ENCODE data around the gene CDH23.

CDH23 gene

DNA sequence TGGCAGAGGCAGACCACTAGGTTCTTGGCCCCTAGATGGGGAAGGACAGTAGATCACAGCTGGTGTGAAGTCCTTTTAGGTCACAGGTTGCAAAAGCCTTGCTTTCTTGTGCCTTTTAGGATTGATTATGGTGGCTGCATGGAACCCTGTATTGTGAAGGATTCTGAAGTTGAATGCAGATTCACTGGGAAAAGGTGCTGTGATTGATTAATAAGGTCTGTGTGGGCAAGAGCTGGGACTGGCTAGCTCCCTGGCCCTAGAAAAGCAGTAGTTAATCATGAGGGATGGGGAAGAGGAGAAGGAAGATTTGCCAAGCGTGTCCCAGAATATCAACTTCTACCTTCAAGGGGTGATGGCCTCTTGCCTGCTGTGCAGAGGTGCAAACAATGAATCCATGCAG, 105.5 kb downstream of the CDH23 start:
- DNase-seq (ENCODE audit: low read depth), result no peak
- no peak overlapping the region for H3K4me3 ChIP-seq (ENCODE audit: control insufficient read depth, low read depth, low read length)

DNA sequence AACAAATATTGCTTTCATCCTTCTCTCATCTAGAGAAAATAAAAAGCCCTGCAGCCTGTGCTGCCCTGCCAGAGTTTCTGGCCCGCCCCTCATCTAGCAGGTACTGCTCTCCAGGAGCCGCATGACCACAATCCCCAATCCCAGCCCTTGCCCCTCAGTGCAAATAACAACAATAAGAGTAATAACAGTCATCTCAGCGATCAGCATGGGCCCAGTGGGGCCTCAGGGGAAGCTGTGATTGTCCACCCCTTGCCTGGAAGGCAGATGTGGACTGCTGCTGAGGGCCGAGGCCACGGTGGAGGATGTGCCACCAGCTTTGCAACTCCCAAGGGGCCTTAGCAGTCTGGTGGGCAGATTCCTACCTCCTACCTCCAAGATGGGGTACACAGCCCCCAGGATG, 106.1 kb downstream of the CDH23 start:
- TF ChIP-seq, protein P1, sequence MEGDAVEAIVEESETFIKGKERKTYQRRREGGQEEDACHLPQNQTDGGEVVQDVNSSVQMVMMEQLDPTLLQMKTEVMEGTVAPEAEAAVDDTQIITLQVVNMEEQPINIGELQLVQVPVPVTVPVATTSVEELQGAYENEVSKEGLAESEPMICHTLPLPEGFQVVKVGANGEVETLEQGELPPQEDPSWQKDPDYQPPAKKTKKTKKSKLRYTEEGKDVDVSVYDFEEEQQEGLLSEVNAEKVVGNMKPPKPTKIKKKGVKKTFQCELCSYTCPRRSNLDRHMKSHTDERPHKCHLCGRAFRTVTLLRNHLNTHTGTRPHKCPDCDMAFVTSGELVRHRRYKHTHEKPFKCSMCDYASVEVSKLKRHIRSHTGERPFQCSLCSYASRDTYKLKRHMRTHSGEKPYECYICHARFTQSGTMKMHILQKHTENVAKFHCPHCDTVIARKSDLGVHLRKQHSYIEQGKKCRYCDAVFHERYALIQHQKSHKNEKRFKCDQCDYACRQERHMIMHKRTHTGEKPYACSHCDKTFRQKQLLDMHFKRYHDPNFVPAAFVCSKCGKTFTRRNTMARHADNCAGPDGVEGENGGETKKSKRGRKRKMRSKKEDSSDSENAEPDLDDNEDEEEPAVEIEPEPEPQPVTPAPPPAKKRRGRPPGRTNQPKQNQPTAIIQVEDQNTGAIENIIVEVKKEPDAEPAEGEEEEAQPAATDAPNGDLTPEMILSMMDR (IDR thresholded peaks at IDR 0.05; ENCODE audit: control insufficient read depth, insufficient read depth, low read depth, low read length, missing control alignments), result no peak
- no peak for DNase-seq (ENCODE audit: low read depth)
- H3K4me3 ChIP-seq (ENCODE audit: control insufficient read depth, low read depth, low read length), result no peak overlapping the region

More for the DNA sequence above, 105.5 kb downstream of the CDH23 start:
- TF ChIP-seq, protein P1 (IDR thresholded peaks at IDR 0.05; ENCODE audit: control insufficient read depth, insufficient read depth, low read depth, low read length, missing control alignments), result no peak

DNA sequence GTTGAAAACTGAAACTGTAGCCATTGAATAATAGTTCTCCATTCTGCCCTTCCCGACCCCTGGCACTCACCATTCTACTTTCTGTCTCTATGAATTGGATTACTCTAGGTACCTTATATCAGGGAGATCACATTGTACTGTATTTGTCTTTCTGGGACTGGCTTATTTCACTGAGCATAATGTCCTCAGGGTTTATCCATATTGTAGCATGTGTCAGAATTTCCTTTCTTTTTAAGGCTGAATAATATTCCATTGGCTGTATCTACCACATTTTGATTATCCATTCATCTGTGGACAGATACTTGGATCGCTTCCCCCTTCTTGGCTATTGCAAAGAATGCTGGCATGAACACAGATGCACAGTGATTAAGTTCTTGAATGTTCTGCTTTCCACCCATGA, 107.4 kb downstream of the CDH23 start:
- TF ChIP-seq, protein P1 (IDR thresholded peaks at IDR 0.05; ENCODE audit: control insufficient read depth, insufficient read depth, low read depth, low read length, missing control alignments), result no peak
- DNase-seq (ENCODE audit: low read depth), result no peak
- H3K4me3 ChIP-seq (ENCODE audit: control insufficient read depth, low read depth, low read length), result no peak overlapping the region

DNA sequence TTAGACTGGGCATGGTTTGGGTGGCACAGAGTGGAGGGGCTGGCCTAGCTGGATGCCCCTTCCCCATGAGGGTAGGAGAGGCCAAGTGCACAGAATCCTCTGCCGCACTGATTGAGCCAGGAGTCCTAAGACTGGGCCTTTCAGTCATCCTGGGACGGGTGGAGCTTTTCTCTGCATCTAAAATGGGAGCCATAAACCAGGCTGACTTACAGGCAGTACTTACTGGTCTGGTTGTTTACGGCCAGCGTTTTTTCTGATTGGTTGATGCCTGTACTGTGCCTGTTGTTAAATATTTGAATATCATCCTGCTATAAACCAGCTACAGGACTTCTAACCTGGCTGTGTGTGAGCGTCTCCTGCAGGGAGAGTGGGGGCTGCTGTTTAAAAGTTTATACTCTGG, 107.8 kb downstream of the CDH23 start:
- TF ChIP-seq, protein P1 (IDR thresholded peaks at IDR 0.05; ENCODE audit: control insufficient read depth, insufficient read depth, low read depth, low read length, missing control alignments), result no peak
- H3K4me3 ChIP-seq (ENCODE audit: control insufficient read depth, low read depth, low read length), result no peak overlapping the region
- no peak for DNase-seq (ENCODE audit: low read depth)

DNA sequence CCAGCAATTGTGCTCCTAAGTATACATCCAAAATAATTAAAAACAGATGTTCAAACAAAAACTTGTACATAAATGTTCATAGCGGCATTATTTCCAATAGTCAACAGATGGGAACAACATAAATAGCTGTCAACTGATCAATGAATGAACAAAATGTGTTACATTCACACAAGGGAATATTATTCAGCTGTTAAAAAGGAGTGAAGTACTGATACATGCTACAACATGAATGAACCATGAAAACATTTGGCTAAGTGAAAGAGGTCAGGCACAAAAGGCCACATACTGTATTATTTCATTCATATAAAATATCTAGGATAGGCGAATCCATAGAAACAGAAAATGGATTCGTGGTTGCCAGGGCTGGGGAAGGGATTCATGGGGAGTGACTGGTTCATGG, 109.1 kb downstream of the CDH23 start:
- no peak overlapping the region for H3K4me3 ChIP-seq (ENCODE audit: control insufficient read depth, low read depth, low read length)
- TF ChIP-seq, protein P1 (IDR thresholded peaks at IDR 0.05; ENCODE audit: control insufficient read depth, insufficient read depth, low read depth, low read length, missing control alignments), result no peak
- DNase-seq (ENCODE audit: low read depth), result no peak

DNA sequence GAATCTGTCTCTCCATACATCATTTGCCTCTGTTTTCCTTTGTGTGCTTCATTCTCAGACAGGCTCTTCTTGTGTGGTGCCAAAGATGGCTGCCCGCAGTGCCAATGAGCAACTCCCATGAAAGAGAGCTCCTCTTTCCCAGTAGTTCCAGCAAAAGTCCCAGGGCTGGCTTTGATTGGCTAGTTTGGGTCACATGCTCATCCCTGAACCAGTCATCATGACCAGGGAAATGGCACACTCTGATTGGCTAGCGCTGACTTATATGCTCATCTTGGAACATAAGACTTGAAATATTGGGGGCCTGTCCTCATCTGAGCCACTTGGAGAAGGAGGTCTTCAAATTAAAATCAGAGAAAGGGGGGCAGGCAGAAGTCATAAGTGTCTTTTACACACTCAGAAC, 112.7 kb downstream of the CDH23 start:
- no peak overlapping the region for H3K4me3 ChIP-seq (ENCODE audit: control insufficient read depth, low read depth, low read length)
- TF ChIP-seq, protein P1 (IDR thresholded peaks at IDR 0.05; ENCODE audit: control insufficient read depth, insufficient read depth, low read depth, low read length, missing control alignments), result no peak
- DNase-seq (ENCODE audit: low read depth), result no peak

DNA sequence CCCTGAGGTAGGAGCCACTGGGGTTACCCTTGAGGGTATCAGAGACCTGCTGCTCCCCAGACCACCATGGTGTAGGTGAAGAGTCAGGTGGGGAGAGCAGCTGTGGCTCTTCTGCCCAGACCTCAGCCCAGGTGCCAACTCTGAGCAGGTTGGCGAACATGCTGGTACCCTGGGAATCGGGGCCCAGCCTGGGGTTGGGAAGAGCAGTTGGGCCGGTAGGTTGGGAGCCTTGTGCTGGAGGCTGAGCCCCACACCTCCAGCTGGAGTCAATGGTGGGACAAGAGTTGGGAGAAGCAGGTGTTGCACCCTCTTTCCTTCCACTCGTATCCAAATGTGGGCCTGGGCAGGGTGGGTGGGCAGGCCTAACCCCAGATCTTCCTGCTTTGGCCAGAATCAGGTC, 114.5 kb downstream of the CDH23 start:
- no peak overlapping the region for H3K4me3 ChIP-seq (ENCODE audit: control insufficient read depth, low read depth, low read length)
- DNase-seq (ENCODE audit: low read depth), result no peak
- TF ChIP-seq, protein P1 (IDR thresholded peaks at IDR 0.05; ENCODE audit: control insufficient read depth, insufficient read depth, low read depth, low read length, missing control alignments), result no peak
